ENCODE results near the gene DSCAML1. TPM values are rescaled to one million over a fixed set of nuclear protein-coding genes. Genes with fewer than 3 reads are reported as not detected.
A peak's percentile ranks its signal among the peaks of the same experiment; 100 is the strongest.

Gene DSCAML1
- total RNA-seq: 1 to 10 TPM in 1 of 2 donors, not detected in 1; 2.8 TPM

DNA sequence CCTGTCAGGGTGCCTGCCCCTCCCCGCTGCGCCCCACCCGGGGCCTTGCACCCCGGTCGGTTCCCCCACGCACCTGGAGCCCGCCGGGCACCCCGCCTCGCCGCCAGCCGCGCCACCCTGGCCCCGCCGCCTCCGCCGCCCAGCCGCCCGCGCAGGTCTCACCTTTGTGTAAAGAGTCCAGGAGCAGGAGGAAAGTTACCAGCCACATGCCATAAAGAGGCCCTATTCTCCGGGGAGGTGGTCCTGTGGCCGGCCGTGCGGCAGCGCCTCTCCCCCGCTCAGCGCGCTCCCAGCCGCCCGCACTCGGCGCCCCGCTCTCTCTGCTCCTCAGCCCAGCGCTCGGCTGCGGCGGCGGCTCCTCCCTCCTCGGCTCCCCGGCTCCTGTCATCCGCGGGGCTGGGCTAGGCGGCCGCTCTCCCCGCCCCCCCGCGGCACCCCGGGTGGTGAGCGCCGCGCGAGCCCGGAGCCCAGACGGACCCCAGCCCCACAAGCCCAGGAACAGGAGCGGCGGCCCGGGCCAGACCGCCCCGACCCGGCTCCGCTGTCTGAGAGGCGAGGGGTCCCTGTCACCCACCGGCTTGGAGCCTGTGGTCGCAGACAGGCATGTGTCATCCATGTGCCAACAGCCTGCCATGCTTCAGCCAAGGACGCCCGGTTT is at the start of gene DSCAML1:
Gene DSCAML1, minus strand, starts transcription at position 345 of the 658 bp plus-strand sequence. Its CDS starts 137 bp downstream, at position 208.
- ATAC-seq (replicated peaks): peak; percentile 75
- Mint-ChIP-seq H3K27ac (no peak within 1 kb of the TSS), H3K4me3 (peak within 1 kb of the TSS; percentile 55), H3K9me3 (no peaks in the 10 kb centered on the region), H3K4me1 (peaks cover 5% of the 10 kb centered on the region), H3K27me3 (peaks cover 43% of the 10 kb centered on the region), H3K36me3 (ENCODE audit: low read depth) (no peaks in the 10 kb centered on the region)

GRCh38 chr11:117843666-117844484 is 46.9 kb upstream of the DSCAML1 start:
- Mint-ChIP-seq H3K4me3 (no peak overlapping the region), H3K9me3 (no peaks in the 10 kb centered on the region), H3K27ac (no peak overlapping the region), H3K27me3 (no peaks in the 10 kb centered on the region), H3K36me3 (ENCODE audit: low read depth) (no peaks in the 10 kb centered on the region), H3K4me1 (no peaks in the 10 kb centered on the region)
- peak; percentile 83 for ATAC-seq (replicated peaks)

DNA sequence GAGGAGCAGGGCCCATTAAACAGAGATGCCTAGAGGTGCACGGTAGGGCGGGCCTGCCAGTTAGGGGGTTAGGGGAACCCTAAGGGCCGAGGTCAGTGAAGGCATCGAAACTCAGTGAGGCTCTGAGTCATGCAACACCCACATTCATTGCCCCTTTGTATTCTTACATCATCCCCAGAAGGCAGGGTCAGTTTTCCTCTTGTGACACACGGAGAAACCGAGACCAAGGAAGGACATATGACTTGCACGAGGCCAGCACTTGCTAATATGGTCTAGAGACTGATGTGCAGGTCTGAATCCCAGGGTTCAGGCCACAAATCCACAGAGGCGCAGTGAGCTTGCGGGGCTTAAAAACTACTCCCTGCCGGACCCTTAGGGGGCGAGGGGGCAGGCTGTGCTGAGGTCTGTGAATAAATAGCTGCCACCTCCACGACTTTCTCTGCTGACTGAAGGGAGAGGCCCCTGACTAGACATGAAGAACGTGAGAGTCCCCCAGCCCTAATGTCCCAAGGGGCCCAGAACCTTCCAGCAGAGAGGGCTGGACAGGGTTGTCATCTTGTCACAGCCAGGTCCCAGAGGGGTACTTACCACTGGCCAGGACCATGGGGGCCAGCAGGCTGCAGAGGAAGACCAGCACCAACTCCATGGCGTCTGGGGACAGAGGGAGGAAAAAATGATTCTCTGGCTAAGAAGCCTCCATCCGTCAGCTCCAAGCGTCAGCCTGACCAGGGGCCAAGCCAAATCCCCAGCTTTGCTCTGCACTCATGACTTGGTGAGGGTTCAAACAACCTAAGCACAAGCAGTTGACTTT is 45.3 kb upstream of the DSCAML1 start:
- Mint-ChIP-seq H3K36me3 (ENCODE audit: low read depth) (no peaks in the 10 kb centered on the region), H3K27me3 (peaks cover 2% of the 10 kb centered on the region), H3K4me3 (no peak overlapping the region), H3K4me1 (no peaks in the 10 kb centered on the region), H3K27ac (no peak overlapping the region), H3K9me3 (no peaks in the 10 kb centered on the region)
- ATAC-seq (replicated peaks): no peak

- H3K27me3 Mint-ChIP-seq: peaks cover 4% of the 10 kb centered on the region
- no peaks in the 10 kb centered on the region for H3K4me1 Mint-ChIP-seq
- ATAC-seq (replicated peaks): no peak
- H3K27ac Mint-ChIP-seq: no peak overlapping the region
- H3K9me3 Mint-ChIP-seq: no peaks in the 10 kb centered on the region
- no peak overlapping the region for H3K4me3 Mint-ChIP-seq
- no peaks in the 10 kb centered on the region for H3K36me3 Mint-ChIP-seq (ENCODE audit: low read depth)
Measured at GRCh38 chr11:117841551-117842031, 44.6 kb upstream of the DSCAML1 start.

GRCh38 chr11:117840881-117841550 is 44.0 kb upstream of the DSCAML1 start:
- Mint-ChIP-seq H3K4me1 (no peaks in the 10 kb centered on the region), H3K27ac (no peak overlapping the region), H3K36me3 (ENCODE audit: low read depth) (no peaks in the 10 kb centered on the region), H3K4me3 (no peak overlapping the region), H3K27me3 (peaks cover 7% of the 10 kb centered on the region), H3K9me3 (no peaks in the 10 kb centered on the region)
- no peak for ATAC-seq (replicated peaks)

DNA sequence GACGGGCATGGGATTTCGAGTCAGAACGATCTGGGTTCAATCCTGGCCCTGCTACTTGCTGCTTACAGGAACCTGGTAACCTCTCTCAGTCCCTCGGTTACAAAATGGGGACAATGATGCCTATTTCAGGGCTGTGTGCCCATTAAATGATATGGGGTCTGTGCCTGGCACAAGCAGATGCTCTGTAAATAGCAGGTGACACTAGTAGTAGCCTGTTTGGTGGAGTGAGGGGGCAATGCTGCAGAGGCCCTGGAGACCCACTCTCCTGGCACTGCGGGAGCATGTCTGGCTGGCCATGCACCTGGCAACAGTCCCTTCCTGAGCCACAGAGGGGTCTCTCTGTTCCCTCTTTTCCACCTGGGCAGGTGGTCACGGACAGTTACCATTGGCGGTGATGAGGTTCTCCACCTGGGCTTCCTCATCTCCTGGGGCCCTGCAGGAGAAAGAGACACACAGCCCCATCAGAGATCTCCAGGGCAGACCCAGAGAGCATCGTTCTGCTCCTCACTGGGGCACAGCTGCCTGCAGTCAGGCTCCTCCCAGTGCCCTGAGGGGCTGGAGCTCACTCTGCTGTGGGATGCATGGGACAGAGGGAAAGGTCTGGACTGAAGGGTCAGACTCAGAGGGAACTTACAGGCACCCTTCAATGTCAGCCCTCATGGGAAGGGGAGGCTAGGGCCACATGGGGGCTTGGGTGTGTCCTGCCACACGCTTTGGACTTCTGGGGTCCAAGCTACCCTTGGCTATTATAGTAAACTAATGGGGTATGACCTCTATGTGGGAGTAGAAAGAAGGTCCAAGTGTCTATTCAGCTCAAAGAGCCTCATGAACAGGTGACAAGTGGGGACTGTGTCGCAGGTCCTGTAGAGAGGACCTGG is 43.2 kb upstream of the DSCAML1 start:
- no peaks in the 10 kb centered on the region for H3K9me3 Mint-ChIP-seq
- no peak overlapping the region for H3K27ac Mint-ChIP-seq
- peaks cover 7% of the 10 kb centered on the region for H3K27me3 Mint-ChIP-seq
- ATAC-seq (replicated peaks): no peak
- no peaks in the 10 kb centered on the region for H3K36me3 Mint-ChIP-seq (ENCODE audit: low read depth)
- H3K4me3 Mint-ChIP-seq: no peak overlapping the region
- no peaks in the 10 kb centered on the region for H3K4me1 Mint-ChIP-seq

GRCh38 chr11:117839380-117839881 is 42.4 kb upstream of the DSCAML1 start:
- no peak overlapping the region for H3K27ac Mint-ChIP-seq
- no peaks in the 10 kb centered on the region for H3K9me3 Mint-ChIP-seq
- no peak overlapping the region for H3K4me3 Mint-ChIP-seq
- no peaks in the 10 kb centered on the region for H3K36me3 Mint-ChIP-seq (ENCODE audit: low read depth)
- no peaks in the 10 kb centered on the region for H3K4me1 Mint-ChIP-seq
- peaks cover 7% of the 10 kb centered on the region for H3K27me3 Mint-ChIP-seq
- no peak for ATAC-seq (replicated peaks)

- H3K27ac Mint-ChIP-seq: no peak overlapping the region
- no peaks in the 10 kb centered on the region for H3K36me3 Mint-ChIP-seq (ENCODE audit: low read depth)
- H3K27me3 Mint-ChIP-seq: peaks cover 7% of the 10 kb centered on the region
- H3K9me3 Mint-ChIP-seq: no peaks in the 10 kb centered on the region
- no peaks in the 10 kb centered on the region for H3K4me1 Mint-ChIP-seq
- ATAC-seq (replicated peaks): no peak
- H3K4me3 Mint-ChIP-seq: no peak overlapping the region
Measured at GRCh38 chr11:117838901-117839300, 41.9 kb upstream of the DSCAML1 start.

GRCh38 chr11:117837791-117838190 is 40.8 kb upstream of the DSCAML1 start:
- Mint-ChIP-seq H3K27ac (no peak overlapping the region), H3K9me3 (no peaks in the 10 kb centered on the region), H3K4me1 (no peaks in the 10 kb centered on the region), H3K27me3 (peaks cover 7% of the 10 kb centered on the region), H3K4me3 (no peak overlapping the region), H3K36me3 (ENCODE audit: low read depth) (no peaks in the 10 kb centered on the region)
- ATAC-seq (replicated peaks): no peak

DNA sequence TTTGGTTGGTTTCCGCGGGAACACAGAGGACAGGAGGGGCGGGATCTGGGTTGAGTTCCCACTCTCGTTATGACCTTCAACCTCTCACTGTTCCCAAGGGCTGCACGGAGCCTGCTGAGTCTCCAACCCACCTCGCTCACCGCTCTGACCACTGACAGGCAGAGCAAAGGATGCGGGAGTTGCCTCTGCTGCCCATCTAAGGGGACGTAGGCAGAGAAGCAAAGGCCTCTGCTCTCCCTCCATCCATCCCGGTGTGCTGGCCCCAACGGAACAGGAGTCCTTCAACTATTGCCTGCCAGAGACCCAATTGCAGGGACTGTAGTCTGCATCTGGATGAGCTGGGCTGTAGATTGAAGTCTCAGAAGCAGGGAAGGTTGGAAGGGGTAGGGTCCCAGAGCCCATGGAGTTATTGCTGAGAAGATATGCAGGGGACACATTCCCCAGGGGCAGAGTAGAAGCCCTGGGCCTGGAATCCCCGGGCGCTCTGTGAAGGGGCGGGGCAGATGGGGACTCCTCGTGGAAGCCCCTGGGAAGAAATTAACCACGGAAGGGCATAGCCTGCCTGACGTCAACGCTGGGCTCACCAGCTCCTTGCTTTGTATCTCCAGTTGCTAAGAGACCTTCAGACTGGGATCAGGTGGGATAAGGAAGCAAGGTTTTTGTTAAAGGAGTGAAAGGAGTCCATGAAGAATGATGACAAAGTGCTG is 40.2 kb upstream of the DSCAML1 start:
- ATAC-seq (replicated peaks): no peak
- H3K9me3 Mint-ChIP-seq: no peaks in the 10 kb centered on the region
- H3K27ac Mint-ChIP-seq: no peak overlapping the region
- H3K4me1 Mint-ChIP-seq: no peaks in the 10 kb centered on the region
- H3K36me3 Mint-ChIP-seq (ENCODE audit: low read depth): no peaks in the 10 kb centered on the region
- no peak overlapping the region for H3K4me3 Mint-ChIP-seq
- peaks cover 7% of the 10 kb centered on the region for H3K27me3 Mint-ChIP-seq

GRCh38 chr11:117836077-117836960 is 39.3 kb upstream of the DSCAML1 start:
- no peaks in the 10 kb centered on the region for H3K9me3 Mint-ChIP-seq
- no peaks in the 10 kb centered on the region for H3K4me1 Mint-ChIP-seq
- peaks cover 7% of the 10 kb centered on the region for H3K27me3 Mint-ChIP-seq
- no peak for ATAC-seq (replicated peaks)
- no peak overlapping the region for H3K27ac Mint-ChIP-seq
- no peak overlapping the region for H3K4me3 Mint-ChIP-seq
- no peaks in the 10 kb centered on the region for H3K36me3 Mint-ChIP-seq (ENCODE audit: low read depth)

GRCh38 chr11:117835576-117835975 is 38.6 kb upstream of the DSCAML1 start:
- Mint-ChIP-seq H3K36me3 (ENCODE audit: low read depth) (no peaks in the 10 kb centered on the region), H3K9me3 (no peaks in the 10 kb centered on the region), H3K4me1 (no peaks in the 10 kb centered on the region), H3K27ac (no peak overlapping the region), H3K4me3 (no peak overlapping the region), H3K27me3 (peaks cover 7% of the 10 kb centered on the region)
- no peak for ATAC-seq (replicated peaks)
